HG03095 (cell line): ENCODE results near the gene CDK11B.

Experiments used
- ATAC-seq: cut with Tn5 transposase; IDR thresholded peaks from one replicate; pipeline ENCODE4 v1.9.1; 2021; ENCODE audit warnings: moderate library complexity; ENCODE audit not compliant: unreplicated experiment

CDK11B gene

DNA sequence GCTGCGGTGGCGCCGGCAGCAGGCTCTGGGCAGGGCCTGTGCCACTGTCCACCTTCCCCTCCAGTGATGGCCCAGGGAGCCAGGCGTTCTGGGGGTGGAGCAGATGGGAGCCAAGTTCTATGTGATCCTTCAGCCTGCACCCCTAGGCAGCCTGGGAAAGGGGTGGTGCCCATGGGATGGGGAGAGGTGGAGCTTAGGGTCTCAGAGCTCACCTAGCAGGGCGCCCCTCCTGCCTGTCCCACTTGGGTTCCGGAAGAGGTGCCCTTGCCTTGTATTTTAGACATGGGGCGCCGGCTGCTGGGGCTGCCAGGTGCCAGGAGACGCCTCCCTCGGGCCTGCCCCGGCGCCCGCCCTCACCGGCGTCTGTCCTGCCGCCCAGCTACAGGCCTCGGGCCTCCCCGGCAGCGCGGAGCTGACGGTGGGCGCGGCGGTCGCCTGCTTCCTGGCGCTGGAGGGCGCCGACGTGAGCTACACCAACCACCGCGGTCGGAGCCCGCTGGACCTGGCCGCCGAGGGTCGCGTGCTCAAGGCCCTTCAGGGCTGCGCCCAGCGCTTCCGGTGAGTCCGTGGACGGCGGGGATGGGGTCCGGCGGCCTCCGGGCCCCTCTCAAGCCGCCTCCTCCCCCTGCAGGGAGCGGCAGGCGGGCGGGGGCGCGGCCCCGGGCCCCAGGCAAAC lies 29.9 kb downstream of the CDK11B start:
- no peak for ATAC-seq

GRCh38 chr1:1627829-1628753 lies 30.7 kb downstream of the CDK11B start:
- ATAC-seq, result no peak

- ATAC-seq, result no peak
Observed at GRCh38 chr1:1627261-1627828, 31.5 kb downstream of the CDK11B start.

DNA sequence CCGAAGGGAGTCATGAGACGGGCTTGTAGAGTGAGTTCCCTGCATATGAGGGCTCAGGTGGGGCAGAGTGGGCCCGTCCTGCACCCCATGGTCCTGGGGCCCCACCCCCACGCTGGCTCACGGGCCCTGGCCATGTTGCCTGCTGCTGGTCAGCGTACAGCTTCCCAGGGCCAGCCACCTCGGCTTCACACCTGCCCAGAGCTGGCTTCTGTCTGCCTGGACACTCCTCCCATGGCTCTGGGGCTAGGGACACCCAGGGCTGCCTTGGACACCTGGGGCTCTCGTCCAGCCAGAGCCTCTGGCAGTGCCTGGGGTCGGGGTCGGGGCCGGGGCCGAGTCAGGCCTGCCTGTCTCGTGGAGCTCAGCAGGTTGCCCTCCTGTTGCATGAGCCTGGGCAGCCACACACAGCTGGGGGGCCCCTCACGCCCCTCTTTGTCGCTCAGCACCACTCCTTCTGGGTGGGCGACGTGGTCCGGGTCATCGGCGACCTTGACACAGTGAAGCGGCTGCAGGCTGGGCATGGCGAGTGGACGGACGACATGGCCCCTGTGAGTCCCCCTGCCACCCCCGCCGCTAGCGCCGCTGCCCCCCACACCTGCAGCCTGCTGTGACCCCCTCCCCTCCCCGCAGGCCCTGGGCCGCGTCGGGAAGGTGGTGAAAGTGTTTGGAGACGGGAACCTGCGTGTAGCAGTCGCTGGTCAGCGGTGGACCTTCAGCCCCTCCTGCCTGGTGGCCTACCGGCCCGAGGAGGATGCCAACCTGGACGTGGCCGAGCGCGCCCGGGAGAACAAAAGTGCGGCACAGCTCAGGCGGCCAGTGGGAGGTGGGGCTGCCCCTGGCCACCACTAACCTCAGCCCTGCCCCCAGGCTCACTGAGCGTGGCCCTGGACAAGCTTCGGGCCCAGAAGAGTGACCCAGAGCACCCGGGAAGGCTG lies 32.3 kb downstream of the CDK11B start:
- no peak for ATAC-seq

DNA sequence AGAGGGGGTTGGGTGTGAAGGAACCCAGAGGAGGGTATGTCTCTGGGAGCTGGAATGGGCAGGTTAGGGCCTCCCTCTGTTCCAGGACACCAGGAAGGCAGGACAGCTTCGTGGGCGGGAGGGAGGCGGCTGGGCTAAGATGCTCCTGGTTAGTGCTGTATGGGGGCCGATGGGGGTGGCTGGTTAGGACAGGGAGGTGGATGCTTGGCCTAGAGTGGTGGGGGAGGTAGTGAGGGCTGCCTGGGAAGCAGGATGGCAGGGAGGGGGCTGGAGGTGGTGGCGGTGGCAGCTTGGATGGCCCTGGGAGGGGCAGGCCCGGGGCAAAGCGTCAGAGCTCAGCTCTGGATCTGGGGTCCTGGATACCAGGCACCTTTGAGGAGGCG lies 33.0 kb downstream of the CDK11B start:
- no peak for ATAC-seq

- no peak for ATAC-seq
Observed at GRCh38 chr1:1625404-1625775, 33.4 kb downstream of the CDK11B start.

- no peak for ATAC-seq
Observed at GRCh38 chr1:1624443-1625403, 34.1 kb downstream of the CDK11B start.

- no peak for ATAC-seq
Observed at GRCh38 chr1:1623631-1624442, 35.0 kb downstream of the CDK11B start.

GRCh38 chr1:1623181-1623630 lies 35.6 kb downstream of the CDK11B start:
- ATAC-seq, result no peak

- ATAC-seq, result no peak
Observed at GRCh38 chr1:1622788-1623094, 36.1 kb downstream of the CDK11B start.

DNA sequence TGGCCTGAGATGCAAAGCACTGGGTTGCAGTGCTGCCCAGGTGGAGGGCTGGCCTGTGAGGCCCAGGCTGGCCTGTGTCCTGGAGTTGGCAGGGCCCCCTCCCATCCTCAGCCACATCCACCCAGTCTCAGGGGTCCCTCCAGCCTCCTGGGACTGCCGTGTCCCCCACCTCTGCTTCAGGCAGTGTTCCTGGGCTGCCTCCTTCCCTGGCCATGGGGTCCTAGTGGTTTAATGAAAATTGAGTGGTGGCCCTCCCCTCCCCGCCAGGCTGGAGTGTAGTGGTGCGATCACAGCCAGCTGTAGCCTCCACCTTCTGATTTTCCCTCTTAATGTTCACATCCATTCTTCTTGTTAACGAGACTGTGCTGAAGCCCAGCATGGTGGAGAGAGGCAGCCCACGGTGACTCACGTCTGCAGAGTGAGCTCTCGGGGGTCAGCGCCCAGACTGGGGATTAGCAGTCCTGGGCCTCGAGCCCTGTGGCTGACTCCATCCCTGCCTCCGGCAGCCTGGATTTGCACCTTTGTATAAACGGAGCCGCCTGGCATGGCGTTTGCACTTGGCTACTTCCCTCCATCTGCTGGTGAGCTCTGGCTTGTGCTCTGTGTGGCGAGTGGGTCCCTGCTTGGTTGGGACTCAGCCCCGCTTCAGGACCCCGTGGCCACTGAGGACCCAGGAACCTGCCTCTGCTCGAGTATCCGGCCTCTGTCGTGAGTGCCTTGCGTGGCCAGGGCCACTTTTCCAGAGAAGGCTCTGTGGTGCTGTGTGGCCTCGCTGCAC lies 36.6 kb downstream of the CDK11B start:
- ATAC-seq, result no peak

DNA sequence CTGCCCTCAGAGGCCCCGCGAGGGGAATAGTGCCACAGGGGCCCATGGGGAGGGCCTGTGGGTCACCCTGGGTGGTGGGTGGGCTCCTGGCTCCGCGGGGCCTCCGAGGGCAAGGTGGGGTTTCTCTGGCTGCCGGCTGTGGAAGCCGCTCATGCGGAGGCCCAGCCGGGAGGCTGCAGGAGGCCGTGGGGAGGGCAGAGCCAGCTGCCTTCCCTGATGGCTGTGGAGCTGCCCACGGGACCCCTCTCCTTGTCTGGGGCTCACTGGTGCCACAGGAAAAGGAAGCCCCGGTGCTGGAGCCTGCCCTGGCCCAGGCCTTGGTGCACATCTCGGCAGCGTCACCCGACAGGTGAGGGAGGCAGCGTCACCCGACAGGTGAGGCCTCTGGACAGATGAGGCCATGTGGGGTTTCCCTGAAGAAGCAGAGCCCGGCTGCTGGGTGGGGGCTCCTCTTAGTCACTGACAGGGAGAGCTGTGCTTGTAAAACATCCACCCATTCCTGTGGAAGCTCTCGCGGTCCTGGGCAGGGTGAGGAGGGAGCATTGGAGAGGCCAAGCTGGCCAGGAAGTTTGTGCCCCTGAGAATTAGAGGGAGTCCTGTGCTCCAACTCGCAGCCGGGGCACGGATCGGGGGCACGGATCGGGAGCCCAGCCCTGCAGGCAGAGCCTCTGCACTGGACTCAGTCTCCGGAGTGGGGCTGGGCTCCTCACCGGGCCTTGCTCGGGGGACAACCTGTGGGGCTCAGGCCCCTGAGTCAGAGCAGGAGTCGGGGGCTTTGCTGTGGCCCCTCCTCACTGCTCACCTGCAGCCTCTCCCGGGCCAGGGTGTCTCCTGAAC lies 37.4 kb downstream of the CDK11B start:
- no peak for ATAC-seq

- no peak for ATAC-seq
Observed at GRCh38 chr1:1620433-1621139, 38.2 kb downstream of the CDK11B start.

- ATAC-seq, result no peak
Observed at GRCh38 chr1:1619917-1620361, 38.9 kb downstream of the CDK11B start.

- no peak for ATAC-seq
Observed at GRCh38 chr1:1618396-1619068, 40.3 kb downstream of the CDK11B start.

DNA sequence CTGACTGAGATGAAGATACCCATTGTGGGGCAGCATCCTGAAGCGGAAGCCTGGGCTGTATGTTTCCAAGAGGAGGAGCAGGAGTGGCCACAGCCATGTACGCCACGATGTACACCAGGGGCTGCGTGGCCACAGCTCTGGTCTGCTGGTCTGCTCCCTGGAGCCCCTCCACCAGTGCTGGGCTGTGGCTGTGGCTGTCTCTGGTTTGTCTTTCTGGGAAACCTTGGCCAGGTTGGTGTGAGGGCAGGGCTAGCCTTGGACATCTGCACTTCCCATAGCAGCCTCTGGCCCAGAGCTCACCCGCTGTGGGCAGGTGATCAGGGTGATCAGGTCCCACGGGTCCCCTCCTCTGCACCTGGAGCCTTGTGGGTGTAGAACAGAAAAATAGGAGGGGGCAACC lies 40.9 kb downstream of the CDK11B start:
- no peak for ATAC-seq
